ENCODE results near the gene TMCC2. TPM values are rescaled to one million over a fixed set of nuclear protein-coding genes. Genes with fewer than 3 reads are reported as not detected.

Gene TMCC2
- total RNA-seq, 1 experiment from 2014 or later = 3.1 TPM

GRCh38 chr1:205248793-205249601 is 21.3 kb downstream of the TMCC2 start:
- no peaks in the 10 kb centered on the region for H3K9me3 ChIP-seq (ENCODE audit: control insufficient read depth, insufficient read depth, low read depth, low read length)
- H3K36me3 ChIP-seq (ENCODE audit: control insufficient read depth, insufficient read depth, low read length) = no peaks in the 10 kb centered on the region
- no peak overlapping the region for H3K4me3 ChIP-seq (ENCODE audit: low read depth in 2 of 2, low read length in 2 of 2)
- H3K27me3 ChIP-seq (ENCODE audit: control insufficient read depth, insufficient read depth, low read length) = no peaks in the 10 kb centered on the region
- ChIA-PET POLR2A (no interaction called here), CTCF (no interaction called here)
- DNase-seq (ENCODE audit: low read depth, low spot score) (no peak), ATAC-seq (no peak; the same call in 1 of the 2 replicates)
- H3K27ac ChIP-seq (ENCODE audit: low read length) = no peak overlapping the region
- no peaks in the 10 kb centered on the region for H3K4me1 ChIP-seq (ENCODE audit: control insufficient read depth, insufficient read depth, low read length)
- intact Hi-C loops (cut with micrococcal nuclease; ENCODE audit: unreplicated experiment) = no loop called here
- in situ Hi-C loops (cut with HindIII; ENCODE audit: low pct_unique_long_range_greater_than_20kb, low sequenced_read_pairs) = no loop called here
- BruUV-seq (replicated peaks) = no TSS peak
- TF ChIP-seq TCF7L2 (IDR thresholded peaks at IDR 0.05; ENCODE audit: low read depth, low read length) (no peak), CTCF (IDR thresholded peaks at IDR 0.05) (no peak), POLR2AphosphoS5 (IDR thresholded peaks at IDR 0.05; ENCODE audit: low read depth, low read length) (no peak), SIN3A (IDR thresholded peaks at IDR 0.05; ENCODE audit: borderline replicate concordance, insufficient read depth, low read depth, low read length) (no peak), REST (IDR thresholded peaks at IDR 0.05; ENCODE audit: insufficient read depth in 1 of 2, low read depth in 2 of 2, low read length in 1 of 2) (no peak)

- in situ Hi-C loops (cut with HindIII; ENCODE audit: low pct_unique_long_range_greater_than_20kb, low sequenced_read_pairs) (no loop called here), intact Hi-C loops (cut with micrococcal nuclease; ENCODE audit: unreplicated experiment) (loop anchor here (10.0 kb wide), 2 partner anchors 125 to 265 kb away; partner anchors contain the start of gene RBBP5)
- Histone ChIP-seq H3K4me1 (ENCODE audit: control insufficient read depth, insufficient read depth, low read length) (no peaks in the 10 kb centered on the region), H3K9me3 (ENCODE audit: control insufficient read depth, insufficient read depth, low read depth, low read length) (no peaks in the 10 kb centered on the region), H3K4me3 (ENCODE audit: low read depth in 2 of 2, low read length in 2 of 2) (no peak overlapping the region), H3K27me3 (ENCODE audit: control insufficient read depth, insufficient read depth, low read length) (no peaks in the 10 kb centered on the region), H3K36me3 (ENCODE audit: control insufficient read depth, insufficient read depth, low read length) (no peaks in the 10 kb centered on the region), H3K27ac (ENCODE audit: low read length) (no peak overlapping the region)
- DNase-seq (ENCODE audit: low read depth, low spot score) (no peak), ATAC-seq (no peak)
- POLR2A ChIA-PET = no interaction called here
- CTCF ChIA-PET = no interaction called here
- TF ChIP-seq POLR2AphosphoS5 (IDR thresholded peaks at IDR 0.05; ENCODE audit: low read depth, low read length) (no peak), SIN3A (IDR thresholded peaks at IDR 0.05; ENCODE audit: borderline replicate concordance, insufficient read depth, low read depth, low read length) (no peak), CTCF (IDR thresholded peaks at IDR 0.05) (no peak), REST (IDR thresholded peaks at IDR 0.05; ENCODE audit: insufficient read depth in 1 of 2, low read depth in 2 of 2, low read length in 1 of 2) (no peak), TCF7L2 (IDR thresholded peaks at IDR 0.05; ENCODE audit: low read depth, low read length) (no peak)
- BruUV-seq (replicated peaks) = no TSS peak
These were observed 21.9 kb downstream of the TMCC2 start for GRCh38 chr1:205249651-205250050.
